Memory B cell (primary cell): ENCODE measurements around the gene CD81.

Experiments used
- ATAC-seq: fragments of 150-1000 bp; cut with Tn5 transposase; 2 replicates; pipeline ENCODE4 v1.10.0; 2021; ENCODE audit warnings: low read depth, mild to moderate bottlenecking, moderate library complexity
- DNase-seq, 2 donors: peaks; one replicate each; pipeline ENCODE4 v3.0.0; 2022; ENCODE audit warnings: low spot score in 2 of 2
- H3K27ac Mint-ChIP-seq: one replicate; pipeline ENCODE4 v1.8.0; 2022; ENCODE audit warnings: mild to moderate bottlenecking, moderate library complexity, mixed read lengths
- H3K27me3 Mint-ChIP-seq: one replicate; pipeline ENCODE4 v1.8.0; 2022; ENCODE audit warnings: mixed read lengths
- H3K36me3 Mint-ChIP-seq: one replicate; pipeline ENCODE4 v1.8.0; 2022; ENCODE audit warnings: mild to moderate bottlenecking, mixed read lengths
- H3K4me1 Mint-ChIP-seq: one replicate; pipeline ENCODE4 v1.8.0; 2022; ENCODE audit warnings: mixed read lengths
- H3K4me3 Mint-ChIP-seq: one replicate; pipeline ENCODE4 v1.8.0; 2022; ENCODE audit warnings: mild to moderate bottlenecking, moderate library complexity, mixed read lengths
- H3K9me3 Mint-ChIP-seq: one replicate; pipeline ENCODE4 v1.8.0; 2022; ENCODE audit warnings: mixed read lengths

Gene CD81

GRCh38 chr11:2375964-2376551 lies 1.1 kb upstream of the CD81 start:
- Mint-ChIP-seq H3K27ac (no peak overlapping the region), H3K4me1 (peaks cover 20% of the 10 kb centered on the region), H3K27me3 (no peaks in the 10 kb centered on the region), H3K36me3 (peaks cover 2% of the 10 kb centered on the region), H3K4me3 (peak overlapping the region; percentile 61), H3K9me3 (no peaks in the 10 kb centered on the region)
- DNase-seq (peak in 1 of 2 donors; percentile 9), ATAC-seq (no peak)

GRCh38 chr11:2377511-2378443 lies 667 bp downstream of the CD81 start:
- Mint-ChIP-seq H3K27me3 (no peaks in the 10 kb centered on the region), H3K4me1 (peaks cover 32% of the 10 kb centered on the region), H3K27ac (peak overlapping the region; percentile 86), H3K36me3 (no peaks in the 10 kb centered on the region), H3K9me3 (no peaks in the 10 kb centered on the region), H3K4me3 (peak overlapping the region; percentile 86)
- DNase-seq (peak in 1 of 2 donors; percentile 45), ATAC-seq (peak; percentile 46)

- Mint-ChIP-seq H3K4me1 (peaks cover 41% of the 10 kb centered on the region), H3K9me3 (no peaks in the 10 kb centered on the region), H3K4me3 (peak overlapping the region; percentile 86), H3K27ac (peak overlapping the region; percentile 86), H3K27me3 (no peaks in the 10 kb centered on the region), H3K36me3 (no peaks in the 10 kb centered on the region)
- ATAC-seq (no peak), DNase-seq (no peak)
Observed at GRCh38 chr11:2378527-2379210, 1.6 kb downstream of the CD81 start.

GRCh38 chr11:2379466-2380174 lies 2.5 kb downstream of the CD81 start:
- Mint-ChIP-seq H3K4me1 (peaks cover 48% of the 10 kb centered on the region), H3K36me3 (no peaks in the 10 kb centered on the region), H3K27ac (peak overlapping the region; percentile 86), H3K27me3 (no peaks in the 10 kb centered on the region), H3K9me3 (no peaks in the 10 kb centered on the region), H3K4me3 (peak overlapping the region; percentile 86)
- ATAC-seq (no peak), DNase-seq (no peak)

- Mint-ChIP-seq H3K27me3 (no peaks in the 10 kb centered on the region), H3K9me3 (no peaks in the 10 kb centered on the region), H3K27ac (peak overlapping the region; percentile 82), H3K4me3 (peak overlapping the region; percentile 86), H3K36me3 (no peaks in the 10 kb centered on the region), H3K4me1 (peaks cover 51% of the 10 kb centered on the region)
- ATAC-seq (no peak), DNase-seq (no peak)
Observed at GRCh38 chr11:2380396-2380795, 3.3 kb downstream of the CD81 start.

- peak in 1 of 2 donors; percentile 33 for DNase-seq
- peak overlapping the region; percentile 82 for H3K27ac Mint-ChIP-seq
- no peak for ATAC-seq
- no peaks in the 10 kb centered on the region for H3K27me3 Mint-ChIP-seq
- H3K4me3 Mint-ChIP-seq, result peak overlapping the region; percentile 65
- no peaks in the 10 kb centered on the region for H3K9me3 Mint-ChIP-seq
- H3K4me1 Mint-ChIP-seq, result peaks cover 55% of the 10 kb centered on the region
- H3K36me3 Mint-ChIP-seq, result no peaks in the 10 kb centered on the region
Observed at GRCh38 chr11:2380807-2381350, 3.8 kb downstream of the CD81 start.

- Mint-ChIP-seq H3K4me3 (peak overlapping the region; percentile 65), H3K27ac (peak overlapping the region; percentile 82), H3K27me3 (no peaks in the 10 kb centered on the region), H3K36me3 (no peaks in the 10 kb centered on the region), H3K4me1 (peaks cover 55% of the 10 kb centered on the region), H3K9me3 (no peaks in the 10 kb centered on the region)
- ATAC-seq, result no peak
- DNase-seq, result peak in 1 of 2 donors; percentile 19
Observed at GRCh38 chr11:2381494-2382128, 4.5 kb downstream of the CD81 start.

- no peaks in the 10 kb centered on the region for H3K9me3 Mint-ChIP-seq
- peaks cover 55% of the 10 kb centered on the region for H3K4me1 Mint-ChIP-seq
- no peak for DNase-seq
- H3K27ac Mint-ChIP-seq, result peak overlapping the region; percentile 92
- ATAC-seq, result no peak
- H3K36me3 Mint-ChIP-seq, result no peaks in the 10 kb centered on the region
- peak overlapping the region; percentile 83 for H3K4me3 Mint-ChIP-seq
- H3K27me3 Mint-ChIP-seq, result no peaks in the 10 kb centered on the region
Observed at GRCh38 chr11:2382129-2382517, 5.0 kb downstream of the CD81 start.

GRCh38 chr11:2382936-2383851 lies 6.1 kb downstream of the CD81 start:
- Mint-ChIP-seq H3K4me1 (peaks cover 59% of the 10 kb centered on the region), H3K4me3 (peak overlapping the region; percentile 83), H3K27me3 (no peaks in the 10 kb centered on the region), H3K9me3 (no peaks in the 10 kb centered on the region), H3K36me3 (no peaks in the 10 kb centered on the region), H3K27ac (peak overlapping the region; percentile 92)
- ATAC-seq (no peak), DNase-seq (peak in 1 of 2 donors; percentile 47)

- peaks cover 56% of the 10 kb centered on the region for H3K4me1 Mint-ChIP-seq
- ATAC-seq (peak; percentile 60), DNase-seq (peak; percentile 77 to 78)
- peak overlapping the region; percentile 92 for H3K27ac Mint-ChIP-seq
- H3K9me3 Mint-ChIP-seq, result no peaks in the 10 kb centered on the region
- no peaks in the 10 kb centered on the region for H3K27me3 Mint-ChIP-seq
- H3K4me3 Mint-ChIP-seq, result peak overlapping the region; percentile 93
- no peaks in the 10 kb centered on the region for H3K36me3 Mint-ChIP-seq
Observed at GRCh38 chr11:2383852-2384804, 7.0 kb downstream of the CD81 start.
